Spleen (tissue), 11 donors: Measurements from ENCODE around the gene THY1. TPM values are rescaled to one million over a fixed set of nuclear protein-coding genes. Genes with fewer than 3 reads are reported as not detected.

ENCODE experiments used
- DNase-seq: peaks from one replicate; pipeline ENCODE4 v3.0.0-alpha.2; 2020
- H3K27ac ChIP-seq, 8 donors: fragments of 200-600 bp; sonication (generic) in 7 of 8; 1 replicate in 4 of 8; 2 replicates in 4 of 8; pipeline versions ENCODE4 v1.5.0 to v1.8.0; 2016 to 2021; ENCODE audit warnings: inconsistent platforms in 4 of 8, mild to moderate bottlenecking in 4 of 8, moderate library complexity in 1 of 8
- H3K27me3 ChIP-seq, 7 donors: fragments of 200-600 bp; sonication (generic) in 6 of 7; replicated peaks in 1 of 7; 1 replicate in 4 of 7; 2 replicates in 3 of 7; pipeline versions ENCODE4 v1.5.0 to v1.8.0; 2016 to 2021; ENCODE audit warnings: inconsistent platforms in 3 of 7, mild to moderate bottlenecking in 1 of 7
- H3K36me3 ChIP-seq, 6 donors: fragments of 200-600 bp; sonication (generic) in 5 of 6; 1 replicate in 4 of 6; 2 replicates in 2 of 6; pipeline versions ENCODE4 v1.5.0 to v1.8.0; 2016 to 2021; ENCODE audit warnings: inconsistent platforms in 2 of 6
- H3K4me1 ChIP-seq, 6 donors: fragments of 200-600 bp; sonication (generic) in 5 of 6; 1 replicate in 3 of 6; 2 replicates in 3 of 6; pipeline versions ENCODE4 v1.5.0 to v1.8.0; 2016 to 2021; ENCODE audit warnings: inconsistent platforms in 3 of 6
- H3K4me3 ChIP-seq, 8 donors: fragments of 200-600 bp; sonication (generic) in 7 of 8; 1 replicate in 4 of 8; 2 replicates in 4 of 8; pipeline versions ENCODE4 v1.5.0 to v1.8.0; 2016 to 2021; ENCODE audit warnings: inconsistent platforms in 4 of 8, mild to moderate bottlenecking in 4 of 8, moderate library complexity in 2 of 8
- H3K9me3 ChIP-seq, 8 donors: fragments of 200-600 bp; sonication (generic) in 7 of 8; 1 replicate in 4 of 8; 2 replicates in 4 of 8; pipeline versions ENCODE4 v1.5.0 to v1.8.0; 2016 to 2021; ENCODE audit warnings: inconsistent platforms in 4 of 8
- POLR2A ChIP-seq, 3 donors: fragments of 450-650 bp; IDR thresholded peaks; one replicate each; pipeline ENCODE4 v1.5.1; 2017; ENCODE audit warnings: antibody characterized with exemption in 3 of 3, mild to moderate bottlenecking in 1 of 3
- POLR2AphosphoS5 ChIP-seq, 3 donors: sonication (generic); formaldehyde crosslinking; IDR thresholded peaks; one replicate each; pipeline ENCODE4 v1.5.1; 2017; ENCODE audit warnings: antibody characterized with exemption in 3 of 3
- WGBS, 5 donors: extraction: QIAGEN DNeasy Blood & Tissue Kit in 3 of 5; methylation state at CpG; one replicate each; pipeline versions ENCODE4 v1.1.5 to v1.1.7; 2013 to 2018; 5-methylcytosine and 5-hydroxymethylcytosine counted together
- intact Hi-C: fragments of 100-400 bp; cut with DNase I; formaldehyde crosslinking; loops from one replicate; pipeline ENCODE4 v1.15.0; 2023; ENCODE audit warnings: low total_unique reads
- polyA plus RNA-seq, 3 donors: library from polyadenylated mRNA; stranded (reverse); fragments of 200-250 nt; gene quantifications; one replicate each; pipeline ENCODE4 v1.2.1, GENCODE V29; 2013
- total RNA-seq, 7 donors: library from RNA; depleted of rRNA in 3 of 7; stranded (reverse); fragments of >200 nt in 3 of 7; fragmentation: NEBNext Ultra II Directional in 4 of 7; extraction: Animal tissue kit (Norgen Biotek cat#: 25700) in 4 of 7; gene quantifications; one replicate each; pipeline versions ENCODE4 v1.1.0 to v1.2.1, GENCODE V29; 2016 to 2021
- TF ChIP-seq, protein P1 (sequence below), 11 experiments: fragments of 200-600 bp in 7 of 11; fragments of 450-650 bp in 4 of 11; sonication (generic) in 4 of 11; IDR thresholded peaks in 8 of 11; conservative IDR thresholded peaks in 3 of 11; 1 replicate in 7 of 11; 2 replicates in 4 of 11; pipeline versions ENCODE4 v1.4.0 to v1.8.0; 2016 to 2021; ENCODE audit warnings: antibody characterized with exemption in 11 of 11, inconsistent platforms in 4 of 11, mild to moderate bottlenecking in 1 of 11
- donor health status: healthy with polysubstance abuse.
- donor health status: DM: no; HTN: no; CAD: no; lungs with moderate emphysema.
- donor health status: DM: no; HTN: no; CAD: no.
- donor health status: Bipolar disorder and iron deficiency.
- donor health status: healthy.
- donor health status: DM: no; HTN: no; CAD: no.
- donor health status: DM: yes; HTN: yes; CAD: no.

Gene THY1
- total and polyA plus RNA-seq, 10 donors = 6.1 to 29.4 (median 14.2) TPM

DNA sequence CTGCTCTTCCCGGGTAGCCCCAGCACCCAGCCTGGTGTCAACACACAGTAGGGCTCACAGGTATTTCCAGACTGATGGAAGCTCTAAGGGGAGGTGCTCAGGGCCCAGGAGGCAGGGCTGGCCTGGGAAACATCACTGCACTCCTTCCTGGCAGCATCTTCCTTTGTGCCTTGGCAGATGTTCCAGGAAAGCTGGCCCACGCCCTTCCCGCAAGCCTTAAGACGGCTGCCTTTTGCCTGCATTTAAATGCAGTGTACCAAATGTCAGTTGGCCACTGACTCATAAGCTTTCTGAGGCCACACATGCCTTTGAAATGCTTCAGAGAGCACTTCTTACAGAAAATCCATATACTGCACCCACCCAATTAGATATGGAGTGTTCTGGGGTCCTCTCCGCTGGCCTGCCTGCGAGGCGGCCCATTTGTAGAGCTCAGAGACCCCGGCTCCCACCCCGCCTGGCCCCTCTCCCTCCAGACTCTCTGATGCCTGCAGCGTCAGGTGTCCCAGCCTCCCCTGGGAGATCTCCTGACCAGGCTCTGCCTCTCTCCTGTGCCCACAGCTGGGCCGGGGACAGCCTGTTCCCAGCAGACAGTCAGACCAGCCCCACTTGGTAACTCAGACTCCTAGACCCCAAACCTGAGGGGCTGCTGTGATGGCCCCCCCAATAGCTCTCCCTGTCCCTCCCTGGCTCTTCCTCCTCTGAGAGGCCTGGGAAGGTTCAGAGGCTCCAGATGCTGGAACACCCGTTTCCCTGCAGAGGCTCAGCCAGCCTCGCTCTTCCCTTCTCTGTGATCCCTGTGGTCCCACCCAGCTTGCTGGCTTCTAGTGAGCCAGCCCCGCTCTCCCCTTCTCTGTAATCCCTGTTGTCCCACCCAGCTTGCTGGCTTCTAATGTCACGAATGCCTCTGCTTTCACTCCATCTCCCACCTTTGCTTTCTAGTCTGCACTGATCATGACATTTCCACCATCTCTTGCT is 47.6 kb upstream of the THY1 start:
- H3K27me3 ChIP-seq = peaks cover 0 to 52% (median 0%) of the 10 kb centered on the region in 7 donors
- intact Hi-C loops = loop anchor here (5.0 kb wide), 1 partner anchor 113 kb away; no protein-coding TSS in a partner anchor

DNA sequence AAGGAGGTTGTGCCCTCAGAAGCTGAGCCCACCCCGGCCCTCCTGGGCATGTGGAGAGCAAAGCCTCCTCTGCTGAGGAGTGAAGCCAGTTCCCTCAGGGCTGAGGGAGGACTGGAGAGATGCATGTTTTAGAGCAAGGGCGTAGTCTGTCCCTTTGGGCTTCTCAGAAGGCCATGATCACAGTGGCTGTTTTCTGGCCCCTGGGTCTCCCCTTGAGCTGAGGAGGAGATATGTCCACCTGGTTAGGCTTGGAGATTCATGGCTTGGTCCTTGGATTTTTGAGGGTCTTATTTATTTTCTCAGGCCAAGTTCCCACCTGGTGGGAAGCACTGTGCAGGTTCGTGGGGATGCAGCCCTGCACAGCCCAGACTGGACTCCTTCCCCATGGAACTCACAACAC is 46.5 kb upstream of the THY1 start:
- no peak overlapping the region for H3K4me3 ChIP-seq
- no peaks in the 10 kb centered on the region for H3K36me3 ChIP-seq
- H3K27me3 ChIP-seq = peaks cover 0 to 41% (median 0%) of the 10 kb centered on the region in 7 donors
- no peak overlapping the region for H3K27ac ChIP-seq
- peaks cover 0 to 38% (median 28%) of the 10 kb centered on the region in 8 donors for H3K9me3 ChIP-seq
- 58 to 78% (median 67%) methylated on average over 2 to 3 of the region's 3 CpGs for WGBS, 5 donors
- no peak for TF ChIP-seq POLR2A (IDR thresholded peaks at IDR 0.05)
- no peak for TF ChIP-seq POLR2AphosphoS5 (IDR thresholded peaks at IDR 0.05)
- peaks cover 0 to 1% (median 0%) of the 10 kb centered on the region in 6 donors for H3K4me1 ChIP-seq
- DNase-seq = no peak
- intact Hi-C loops = no loop called here

More for the DNA sequence above, 47.6 kb upstream of the THY1 start:
- Histone ChIP-seq H3K36me3 (no peaks in the 10 kb centered on the region), H3K9me3 (peaks cover 0 to 28% (median 21%) of the 10 kb centered on the region in 8 donors), H3K27ac (no peak overlapping the region), H3K4me3 (no peak overlapping the region), H3K4me1 (peaks cover 0 to 8% (median 0%) of the 10 kb centered on the region in 6 donors)
- WGBS, 5 donors = 78 to 90% (median 85%) methylated on average over 8 to 15 of the region's 15 CpGs
- TF ChIP-seq POLR2A (IDR thresholded peaks at IDR 0.05) = no peak
- no peak for DNase-seq

DNA sequence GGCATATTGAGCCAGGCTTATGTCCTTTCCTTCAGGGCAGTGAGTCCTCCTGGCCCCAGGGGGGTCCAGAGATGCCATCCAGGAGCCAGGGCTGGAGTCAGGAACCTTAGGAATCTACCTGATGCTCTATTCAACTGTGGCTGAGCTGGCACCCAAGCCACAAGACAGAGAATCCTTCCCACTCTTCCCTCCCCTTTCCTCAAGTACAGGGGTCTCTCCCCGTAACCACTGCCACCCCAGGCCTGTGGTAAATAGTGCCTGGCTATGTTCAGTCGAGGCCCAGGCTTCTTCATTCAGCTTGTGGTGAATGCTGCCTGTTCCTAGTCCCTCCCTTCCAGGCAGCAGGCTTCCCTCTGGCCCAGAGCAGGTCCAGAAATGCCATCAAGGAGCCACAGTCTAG is 45.5 kb upstream of the THY1 start:
- Histone ChIP-seq H3K36me3 (no peaks in the 10 kb centered on the region), H3K27ac (no peak overlapping the region), H3K4me1 (no peaks in the 10 kb centered on the region), H3K9me3 (peaks cover 0 to 38% (median 28%) of the 10 kb centered on the region in 8 donors), H3K4me3 (no peak overlapping the region), H3K27me3 (peaks cover 0 to 36% (median 0%) of the 10 kb centered on the region in 7 donors)
- DNase-seq = no peak
- intact Hi-C loops = no loop called here
- WGBS, 5 donors = 66 to 77% (median 68%) methylated on average over 2 of the region's 2 CpGs; no CpG with 5 or more reads in 1 of the 5 donors
- TF ChIP-seq POLR2AphosphoS5 (IDR thresholded peaks at IDR 0.05) = no peak
- TF ChIP-seq, protein P1, sequence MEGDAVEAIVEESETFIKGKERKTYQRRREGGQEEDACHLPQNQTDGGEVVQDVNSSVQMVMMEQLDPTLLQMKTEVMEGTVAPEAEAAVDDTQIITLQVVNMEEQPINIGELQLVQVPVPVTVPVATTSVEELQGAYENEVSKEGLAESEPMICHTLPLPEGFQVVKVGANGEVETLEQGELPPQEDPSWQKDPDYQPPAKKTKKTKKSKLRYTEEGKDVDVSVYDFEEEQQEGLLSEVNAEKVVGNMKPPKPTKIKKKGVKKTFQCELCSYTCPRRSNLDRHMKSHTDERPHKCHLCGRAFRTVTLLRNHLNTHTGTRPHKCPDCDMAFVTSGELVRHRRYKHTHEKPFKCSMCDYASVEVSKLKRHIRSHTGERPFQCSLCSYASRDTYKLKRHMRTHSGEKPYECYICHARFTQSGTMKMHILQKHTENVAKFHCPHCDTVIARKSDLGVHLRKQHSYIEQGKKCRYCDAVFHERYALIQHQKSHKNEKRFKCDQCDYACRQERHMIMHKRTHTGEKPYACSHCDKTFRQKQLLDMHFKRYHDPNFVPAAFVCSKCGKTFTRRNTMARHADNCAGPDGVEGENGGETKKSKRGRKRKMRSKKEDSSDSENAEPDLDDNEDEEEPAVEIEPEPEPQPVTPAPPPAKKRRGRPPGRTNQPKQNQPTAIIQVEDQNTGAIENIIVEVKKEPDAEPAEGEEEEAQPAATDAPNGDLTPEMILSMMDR (IDR thresholded peaks at IDR 0.05 in 8 of 11, conservative IDR thresholded peaks at IDR 0.05 in 3 of 11) = no peak
- TF ChIP-seq POLR2A (IDR thresholded peaks at IDR 0.05) = no peak

DNA sequence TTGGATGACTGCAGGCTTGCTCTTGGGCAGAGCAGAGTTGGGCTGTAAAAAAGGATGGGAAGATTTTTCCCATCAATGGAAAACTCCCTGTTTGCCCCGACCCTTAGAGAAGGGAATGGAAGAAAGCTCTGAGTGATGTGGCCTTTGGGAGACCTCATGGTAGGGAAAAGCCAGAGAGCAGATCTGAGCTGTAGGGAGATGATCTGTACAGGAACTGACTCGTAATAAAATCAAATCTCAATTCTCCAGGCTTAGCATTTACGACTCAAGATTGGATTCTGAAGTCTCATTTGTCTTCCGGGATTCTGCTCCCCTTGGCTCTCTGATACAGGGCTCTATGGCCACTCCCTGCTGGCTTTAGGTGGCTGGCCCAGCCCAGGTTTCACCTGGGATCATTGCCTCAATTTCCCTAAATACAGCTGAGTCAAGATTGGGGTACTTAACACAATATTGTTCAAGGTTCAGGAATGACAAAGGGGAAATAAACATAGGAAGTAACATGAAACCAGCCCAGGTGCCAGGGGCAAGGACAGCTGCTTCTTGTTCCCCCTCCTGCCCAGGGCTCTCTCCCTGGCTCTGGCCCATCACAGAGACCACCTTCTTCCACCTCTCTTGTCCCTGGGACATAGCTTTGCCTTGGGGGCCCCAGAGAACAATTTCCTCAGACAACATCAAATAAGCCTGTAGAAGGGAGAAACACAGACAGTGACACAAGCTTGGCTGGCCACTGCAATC is 38.4 kb upstream of the THY1 start:
- no peak for DNase-seq
- TF ChIP-seq, protein P1 (IDR thresholded peaks at IDR 0.05 in 8 of 11, conservative IDR thresholded peaks at IDR 0.05 in 3 of 11) = no peak
- TF ChIP-seq POLR2AphosphoS5 (IDR thresholded peaks at IDR 0.05) = no peak
- no peak for TF ChIP-seq POLR2A (IDR thresholded peaks at IDR 0.05)
- Histone ChIP-seq H3K9me3 (peaks cover 0 to 20% (median 15%) of the 10 kb centered on the region in 8 donors), H3K4me3 (no peak overlapping the region), H3K36me3 (no peaks in the 10 kb centered on the region), H3K4me1 (no peaks in the 10 kb centered on the region), H3K27me3 (no peaks in the 10 kb centered on the region), H3K27ac (no peak overlapping the region)
- intact Hi-C loops = no loop called here
- 43 to 74% (median 61%) methylated on average over 4 of the region's 4 CpGs for WGBS, 5 donors
